Activated CD8-positive, alpha-beta memory T cell treated with anti-CD3 and anti-CD28 coated beads for 24 hours (primary cell): ENCODE measurements around the gene PIMREG.

ENCODE experiments used
- DNase-seq: peaks from one replicate; pipeline ENCODE4 v3.0.0-alpha.2; 2020

Gene PIMREG

DNA sequence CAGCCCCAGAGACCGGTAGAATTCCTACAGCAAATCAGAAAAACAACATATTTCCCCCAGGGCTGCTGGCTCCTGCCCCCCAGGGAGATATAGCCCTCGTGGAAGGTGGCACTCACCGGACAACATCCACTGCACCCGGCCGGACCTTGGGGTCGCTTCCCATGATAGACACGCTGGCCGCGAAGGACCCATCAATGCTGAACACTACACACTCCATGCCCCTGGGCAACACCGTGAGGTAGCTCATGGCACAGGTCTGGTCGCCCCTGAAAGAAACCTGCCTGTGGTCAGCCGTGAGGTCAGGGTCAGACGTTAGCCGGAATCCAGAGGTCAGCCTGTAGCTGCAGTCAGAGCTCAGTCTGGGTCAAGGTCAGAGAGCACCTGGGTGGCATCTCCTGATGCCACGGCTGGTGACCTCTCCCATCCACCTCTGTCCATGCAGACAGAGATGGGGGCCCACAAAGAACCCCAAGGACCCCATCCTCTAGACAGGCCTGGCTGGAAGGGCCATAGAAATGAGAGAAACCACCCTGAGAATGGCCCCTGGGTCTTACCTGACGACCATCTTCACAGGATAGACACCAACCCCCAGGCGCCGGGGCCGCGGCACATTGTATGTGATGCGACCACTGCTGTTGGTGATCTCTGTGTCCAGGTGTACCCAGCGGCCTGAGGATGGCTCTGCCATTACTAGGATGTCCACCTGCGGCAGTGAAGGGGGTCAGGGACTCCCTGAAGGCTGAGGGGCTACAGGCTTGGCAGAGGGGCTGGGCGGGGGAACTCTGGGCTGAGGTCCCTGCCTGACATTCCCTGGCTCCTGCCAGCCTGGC lies 19.6 kb downstream of the PIMREG start:
- DNase-seq: no peak

DNA sequence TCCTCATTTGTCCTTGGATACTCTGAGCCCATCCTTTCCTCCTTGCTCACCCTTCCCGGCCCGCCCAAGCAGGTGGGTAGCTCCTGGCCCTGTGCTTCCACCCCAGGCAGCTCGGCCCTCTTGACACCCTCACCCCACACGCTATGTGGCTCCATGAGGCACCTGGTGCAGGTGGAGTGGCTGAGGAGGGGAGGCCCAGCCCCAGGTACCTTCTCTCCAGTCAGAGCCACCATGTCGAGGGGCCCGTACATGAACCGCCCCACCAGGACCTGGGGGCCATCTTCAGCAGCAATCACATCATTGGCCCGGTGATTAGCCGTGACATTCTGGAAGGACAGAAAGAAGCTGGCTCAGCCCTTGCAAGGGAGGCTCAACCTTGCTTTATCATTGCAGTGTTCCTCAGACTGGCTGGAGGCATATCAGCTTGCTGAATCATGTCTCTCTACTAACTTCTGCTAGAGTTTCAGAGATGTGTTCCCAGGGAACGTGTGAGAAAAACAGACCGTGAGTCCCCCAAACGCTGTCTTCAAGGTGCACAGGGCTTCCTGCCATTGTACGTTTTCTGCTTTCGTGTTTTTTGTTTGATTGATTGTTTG lies 20.3 kb downstream of the PIMREG start:
- DNase-seq: no peak

DNA sequence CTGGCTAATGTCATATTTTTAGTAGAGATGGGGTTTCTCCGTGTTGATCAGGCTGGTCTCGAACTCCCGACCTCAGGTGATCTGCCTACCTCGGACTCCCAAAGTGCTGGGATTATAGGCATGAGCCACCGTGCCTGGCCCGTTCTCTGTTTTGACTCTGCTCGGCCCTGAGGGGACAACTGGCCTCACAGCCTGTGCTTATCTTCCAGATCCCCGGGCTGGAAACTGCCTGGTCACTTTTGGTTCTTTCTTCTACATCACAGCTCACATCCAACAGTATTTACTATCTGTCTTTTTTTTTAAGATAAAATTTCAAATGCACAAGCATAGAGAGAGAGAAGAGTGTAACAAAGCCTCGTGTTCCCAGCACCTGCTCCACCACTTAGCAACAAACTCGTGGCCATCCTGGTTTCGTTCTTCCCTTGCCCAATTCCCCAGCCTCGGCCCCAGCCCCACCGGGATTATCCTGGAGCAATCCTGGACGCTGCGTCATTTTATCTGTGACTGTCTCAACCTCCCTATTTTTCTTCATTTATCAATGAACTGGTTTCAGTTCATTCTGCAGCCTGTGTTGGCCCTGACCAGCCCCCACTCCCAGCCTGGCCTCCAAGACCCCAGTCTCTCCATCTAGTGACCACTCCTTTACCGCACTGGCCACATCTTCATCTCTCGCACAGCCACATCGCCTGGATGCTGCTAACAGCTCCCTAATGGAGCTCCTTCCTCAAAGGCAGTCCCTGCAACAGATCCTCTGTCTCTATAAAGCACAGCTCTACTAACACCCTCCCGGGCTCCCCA lies 21.1 kb downstream of the PIMREG start:
- DNase-seq: no peak

DNA sequence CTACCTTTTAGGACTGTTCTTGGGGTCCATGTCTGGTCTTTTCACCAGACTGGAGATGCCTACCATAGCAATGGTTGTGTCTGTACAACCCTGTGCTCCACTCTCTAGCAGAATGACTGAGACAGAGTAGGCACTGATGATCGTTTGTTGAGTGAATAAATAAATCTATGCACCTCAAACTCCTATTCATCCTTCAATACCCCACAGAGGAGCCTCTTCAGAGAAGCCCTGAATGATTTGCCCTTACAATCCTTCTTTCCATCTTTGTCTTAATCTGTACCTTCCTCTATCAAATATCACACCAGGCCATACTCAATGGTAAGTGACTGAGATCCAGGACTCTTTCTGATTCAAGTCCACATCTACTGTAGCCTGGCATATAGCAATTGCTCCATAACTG lies 23.3 kb downstream of the PIMREG start:
- DNase-seq: no peak

DNA sequence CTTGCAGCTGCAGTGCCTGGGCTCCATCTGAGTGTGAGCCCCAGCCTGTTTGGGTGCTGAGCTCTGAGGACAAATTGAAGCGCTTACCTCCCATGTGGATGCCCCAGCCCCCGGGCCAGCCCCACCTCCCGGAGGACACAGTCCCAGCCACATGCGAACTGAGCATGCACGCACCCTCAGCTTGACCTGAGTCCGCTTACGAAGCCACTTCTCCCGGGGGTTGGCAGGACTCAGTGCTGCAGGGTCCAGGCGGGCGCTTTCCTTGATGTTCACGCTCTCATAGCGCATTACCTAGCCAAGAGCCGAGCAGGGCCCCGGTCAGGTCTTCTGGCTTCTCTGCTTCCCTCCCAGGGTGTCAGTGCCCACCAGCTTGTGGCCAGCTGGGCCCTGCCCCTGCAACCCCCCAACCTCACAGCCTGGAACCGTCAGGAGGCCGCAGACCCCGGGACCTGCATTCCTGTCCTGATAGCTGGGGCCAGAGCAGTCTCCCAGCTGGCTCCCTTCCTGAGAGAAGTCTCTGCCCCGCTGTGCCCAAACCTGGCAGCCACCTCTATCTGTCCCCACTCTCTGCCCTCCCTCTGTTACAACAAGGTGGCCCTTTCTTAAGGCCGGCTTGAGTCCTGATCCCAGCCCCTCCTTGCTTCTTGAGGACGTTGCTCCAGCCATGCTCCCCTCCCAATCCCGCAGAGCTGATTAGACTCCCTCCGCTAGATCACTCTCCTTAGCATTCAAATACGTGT lies 24.0 kb downstream of the PIMREG start:
- no peak for DNase-seq

DNA sequence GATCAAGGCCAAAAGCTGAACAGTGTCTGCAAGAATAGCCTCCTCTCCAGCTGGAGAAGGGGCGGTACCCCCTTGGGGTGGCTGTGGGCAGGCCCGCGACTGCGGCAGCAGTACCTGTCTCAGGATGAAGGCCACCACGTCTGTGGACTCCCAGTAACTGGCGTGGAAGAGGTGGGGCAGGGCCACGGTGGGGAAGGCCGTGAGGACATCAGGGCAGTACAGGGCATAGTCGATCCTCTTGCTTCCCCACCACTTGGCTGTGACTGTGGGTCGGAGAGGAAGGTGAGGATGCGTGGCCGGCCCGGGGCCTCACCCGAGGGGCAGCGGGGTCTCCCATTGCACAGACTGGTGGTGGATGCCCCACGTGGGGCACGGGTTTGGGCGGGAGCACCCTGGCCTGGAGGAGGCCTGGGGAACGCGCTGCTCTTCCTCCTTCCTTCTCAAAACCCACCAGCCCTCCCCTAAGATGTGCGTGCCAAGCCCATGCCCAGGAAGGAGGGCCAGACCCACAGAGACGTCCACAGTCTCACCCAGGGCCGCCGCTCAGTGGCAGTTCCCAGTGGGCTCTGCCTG lies 26.0 kb downstream of the PIMREG start:
- no peak for DNase-seq

DNA sequence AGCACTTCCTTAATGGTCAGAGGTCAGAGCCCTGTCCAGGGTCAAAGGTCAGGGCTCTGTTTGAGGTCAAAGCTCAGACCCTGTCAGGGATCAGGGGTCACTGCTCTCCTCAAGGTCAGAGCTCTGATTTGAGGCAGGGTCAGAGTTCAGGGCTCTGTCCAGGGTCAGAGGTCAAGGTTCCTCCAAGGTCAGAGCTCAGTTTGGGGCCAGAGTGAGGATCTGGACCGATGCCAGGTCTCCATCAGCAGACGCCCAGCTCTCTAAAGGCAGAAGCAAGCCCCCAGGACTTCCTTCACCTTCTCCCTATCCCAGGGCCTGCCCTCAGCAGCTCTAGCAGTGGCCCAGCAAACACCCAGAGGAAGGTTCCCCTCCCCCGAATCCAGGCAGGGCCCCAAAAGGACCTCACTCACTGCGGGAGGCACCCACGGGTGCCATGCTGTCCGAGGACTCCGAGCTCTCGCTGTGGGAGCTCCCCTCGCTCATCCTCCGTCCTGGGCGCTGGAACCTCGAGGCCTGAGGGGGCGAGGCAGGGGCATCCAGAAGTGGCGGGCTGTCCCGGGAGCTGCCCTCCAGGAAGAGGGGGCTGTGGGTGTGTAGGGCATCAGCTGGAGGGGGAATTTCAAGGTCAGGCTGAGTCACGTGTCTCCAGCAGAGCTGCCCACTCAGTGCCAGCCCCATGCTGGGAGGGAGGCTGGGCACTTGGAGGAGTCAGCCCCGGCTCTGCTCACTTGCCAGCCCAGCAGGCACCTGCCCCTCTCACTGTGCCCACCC lies 26.7 kb downstream of the PIMREG start:
- no peak for DNase-seq

DNA sequence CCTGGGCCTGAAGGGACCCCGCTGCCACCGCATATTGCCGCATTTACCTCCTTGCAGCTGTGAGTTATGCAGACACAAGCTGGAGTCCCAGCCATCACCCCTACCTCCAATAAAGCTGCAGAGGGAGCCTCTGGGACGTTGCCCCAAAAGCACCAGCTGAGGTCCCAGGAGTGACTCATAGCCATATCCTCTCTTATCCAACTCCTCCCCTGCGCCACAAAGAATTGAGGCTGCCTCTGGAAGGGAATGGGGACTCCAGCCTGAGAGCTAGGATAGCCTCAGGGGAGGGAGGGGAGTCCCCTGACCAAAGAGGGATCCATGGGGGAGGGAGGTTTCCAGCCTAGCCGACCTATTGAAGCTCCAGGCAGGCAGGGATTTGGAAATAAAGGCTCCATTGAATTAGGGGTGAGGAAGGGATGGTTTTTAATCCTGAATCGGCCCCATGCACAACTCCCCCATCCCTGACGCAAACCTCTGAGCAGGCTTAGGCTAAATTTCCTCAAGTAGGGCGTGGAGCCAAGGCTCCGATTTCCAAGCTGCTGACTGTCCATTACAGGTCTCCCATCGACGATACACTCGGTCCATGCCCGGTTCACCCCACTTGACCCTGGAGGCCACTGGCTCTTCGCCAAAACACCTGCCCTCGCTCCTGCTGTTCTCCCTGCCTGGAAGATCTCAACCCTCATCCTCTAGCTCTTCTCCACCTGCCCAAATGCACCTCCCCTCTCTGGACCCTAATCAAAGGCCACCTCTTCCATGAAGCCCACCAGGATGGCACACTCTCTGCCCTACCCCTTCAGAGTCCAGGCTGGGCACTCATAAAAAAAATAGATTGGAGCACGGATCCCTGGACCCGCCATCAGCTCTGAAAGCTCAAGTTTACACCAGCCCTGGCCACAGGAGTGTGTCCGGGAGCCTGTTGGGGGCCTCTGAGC lies 27.5 kb downstream of the PIMREG start:
- DNase-seq: no peak

DNA sequence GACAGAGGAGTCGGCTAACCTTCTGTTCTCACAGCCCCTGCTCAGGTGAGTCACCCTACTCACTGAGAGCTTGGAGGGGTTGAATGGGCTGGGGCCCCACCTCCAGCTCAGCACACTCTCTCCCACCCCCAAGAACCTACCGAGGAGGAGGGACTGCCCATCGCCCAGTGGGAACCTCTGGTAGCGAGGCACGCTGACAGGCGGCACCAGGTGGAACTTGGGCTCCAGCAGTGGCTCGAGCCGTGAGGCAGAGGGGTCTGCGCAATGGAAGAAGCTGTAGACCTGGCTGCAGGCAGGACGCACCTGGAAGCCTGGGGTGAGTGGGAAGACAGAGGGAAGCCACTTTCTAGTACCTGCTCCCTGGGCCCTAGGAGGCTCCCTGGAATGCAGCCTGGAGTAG lies 28.3 kb downstream of the PIMREG start:
- DNase-seq: no peak

DNA sequence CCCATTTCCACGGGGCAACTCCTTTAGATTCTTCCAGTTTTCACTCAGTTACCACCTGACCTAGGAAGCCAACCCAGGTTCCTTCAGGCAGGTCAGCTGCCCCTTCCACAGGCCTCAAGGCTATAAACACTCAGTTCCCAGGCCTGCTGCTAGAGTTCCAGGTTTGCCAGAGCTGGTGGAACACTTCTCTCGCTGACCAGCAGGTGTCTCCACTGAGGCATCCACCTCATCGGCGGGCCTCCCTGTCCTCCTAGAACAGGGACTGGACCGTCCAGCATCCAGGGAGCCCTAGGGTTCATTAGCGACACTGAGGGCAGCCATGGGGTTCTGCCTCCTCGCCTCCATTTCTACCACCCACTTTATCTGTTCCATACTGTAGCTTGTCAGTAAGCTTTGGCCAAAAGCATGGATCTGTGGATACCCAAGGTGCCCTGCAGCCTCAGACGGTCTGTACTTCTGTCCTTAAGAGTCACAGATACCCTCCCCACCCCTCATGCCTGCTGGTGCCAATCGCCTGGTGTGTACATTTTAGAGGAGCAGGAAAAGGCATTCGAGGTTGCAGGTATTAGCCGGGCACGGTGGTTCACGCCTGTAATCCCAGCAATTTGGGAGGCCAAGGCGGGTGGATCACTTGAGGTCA lies 29.0 kb downstream of the PIMREG start:
- peak; percentile 87 for DNase-seq

DNA sequence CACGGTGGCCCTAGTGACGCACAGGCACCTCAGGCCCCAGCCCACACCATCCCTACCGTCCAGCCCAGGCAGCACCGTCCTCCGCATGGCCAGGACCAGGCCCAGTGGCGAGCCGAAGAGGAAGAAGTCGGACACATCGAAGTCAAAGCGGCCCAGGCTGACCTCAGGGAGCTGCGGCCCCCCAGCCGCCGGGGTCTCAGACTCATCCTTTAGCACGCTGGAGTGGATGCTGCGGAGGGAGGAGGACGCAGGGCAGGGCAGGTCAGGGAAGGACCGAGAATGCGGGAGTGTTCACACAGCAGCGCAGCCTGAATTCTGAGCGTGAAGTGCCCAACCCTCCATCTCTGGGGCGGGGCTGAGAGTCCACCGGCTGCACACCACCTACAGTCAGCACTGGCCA lies 30.1 kb downstream of the PIMREG start:
- no peak for DNase-seq

DNA sequence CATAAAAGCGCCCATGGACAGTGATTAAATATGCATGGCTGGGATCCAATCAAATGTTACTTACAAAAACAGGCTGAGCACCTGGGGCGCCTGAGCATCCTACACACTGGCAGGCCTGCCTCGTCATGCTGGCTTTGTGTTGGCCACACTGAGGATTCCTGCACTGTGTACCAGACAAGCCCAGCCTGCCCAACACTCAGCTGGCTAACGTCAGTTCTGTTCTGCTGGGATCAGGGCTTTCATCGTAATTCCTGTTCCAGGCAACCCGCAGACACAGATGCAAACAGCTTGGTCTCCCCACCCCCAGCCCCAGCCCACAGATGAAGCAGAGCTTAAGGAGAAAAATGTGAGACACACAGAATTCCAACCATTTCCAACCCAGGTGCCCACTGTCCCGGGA lies 30.7 kb downstream of the PIMREG start:
- DNase-seq: no peak

DNA sequence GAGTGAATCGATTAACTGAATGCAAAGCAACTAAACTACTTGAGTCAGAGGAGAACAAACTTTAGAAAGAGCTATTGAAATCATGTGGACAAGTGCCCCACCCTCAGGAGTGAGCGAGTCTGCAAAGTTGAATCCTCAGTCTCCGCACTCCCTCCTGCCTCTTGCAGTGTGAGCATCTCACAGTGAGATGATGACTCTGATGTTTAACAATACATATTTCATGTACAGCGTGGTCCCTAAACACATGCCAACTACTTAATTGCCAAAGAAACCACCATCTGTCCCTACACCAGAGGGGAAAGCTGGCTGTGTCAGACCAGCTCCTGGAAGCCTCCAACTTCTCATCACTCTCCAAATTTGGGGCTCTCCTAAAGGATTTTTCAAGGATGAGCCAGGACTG lies 31.2 kb downstream of the PIMREG start:
- DNase-seq: no peak

DNA sequence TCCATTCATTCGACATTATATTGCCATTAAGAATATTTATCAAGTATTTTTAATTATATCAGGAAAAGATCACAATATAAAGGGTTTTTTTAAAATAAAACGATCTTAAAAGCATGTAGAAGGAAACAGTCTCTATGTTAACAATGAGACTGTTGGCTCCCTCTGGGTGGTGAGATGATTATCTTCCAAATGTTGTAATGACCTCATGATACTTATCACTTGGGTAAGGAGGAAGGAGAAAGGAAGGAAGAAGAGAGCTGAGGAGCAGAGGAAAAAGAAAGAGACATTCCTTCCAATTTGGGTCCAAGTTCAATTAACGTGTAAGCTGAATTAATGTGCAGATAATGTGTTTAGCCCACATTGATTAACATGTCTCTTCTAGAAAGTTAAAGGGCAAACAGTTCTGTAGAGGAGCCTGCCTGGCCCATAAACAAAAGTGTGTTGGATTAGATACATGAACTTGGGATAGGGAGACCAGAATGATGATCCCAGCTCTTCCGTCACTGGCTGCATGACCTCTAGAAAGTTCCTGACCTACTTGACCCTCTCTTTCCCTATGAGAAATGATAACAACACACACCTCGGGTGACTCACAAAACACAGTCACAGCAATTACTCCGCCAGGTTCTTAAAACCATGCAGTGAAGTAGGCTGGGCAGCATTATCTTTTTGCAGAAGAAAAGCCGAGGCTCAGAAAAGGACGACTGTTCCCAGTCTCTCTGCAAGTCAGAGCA lies 32.0 kb downstream of the PIMREG start:
- DNase-seq: no peak

DNA sequence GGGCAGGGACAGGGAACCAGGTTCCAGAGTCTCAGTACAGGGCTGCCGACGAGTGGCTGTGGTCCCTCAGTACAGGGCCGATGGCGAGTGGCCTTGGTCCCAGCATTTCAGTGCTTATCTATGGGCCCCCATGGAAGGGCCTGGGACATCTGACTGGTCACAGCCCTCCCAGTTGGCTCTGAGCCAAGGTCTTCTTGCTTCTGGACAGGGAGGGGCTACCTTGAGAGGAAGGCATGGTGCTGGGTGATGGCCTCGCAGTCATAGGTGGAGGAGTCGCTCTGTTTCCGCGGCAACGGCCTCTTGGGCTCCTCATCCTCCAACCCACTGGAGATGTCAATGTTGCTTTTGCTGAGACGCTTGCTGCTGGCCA lies 32.5 kb downstream of the PIMREG start:
- no peak for DNase-seq

DNA sequence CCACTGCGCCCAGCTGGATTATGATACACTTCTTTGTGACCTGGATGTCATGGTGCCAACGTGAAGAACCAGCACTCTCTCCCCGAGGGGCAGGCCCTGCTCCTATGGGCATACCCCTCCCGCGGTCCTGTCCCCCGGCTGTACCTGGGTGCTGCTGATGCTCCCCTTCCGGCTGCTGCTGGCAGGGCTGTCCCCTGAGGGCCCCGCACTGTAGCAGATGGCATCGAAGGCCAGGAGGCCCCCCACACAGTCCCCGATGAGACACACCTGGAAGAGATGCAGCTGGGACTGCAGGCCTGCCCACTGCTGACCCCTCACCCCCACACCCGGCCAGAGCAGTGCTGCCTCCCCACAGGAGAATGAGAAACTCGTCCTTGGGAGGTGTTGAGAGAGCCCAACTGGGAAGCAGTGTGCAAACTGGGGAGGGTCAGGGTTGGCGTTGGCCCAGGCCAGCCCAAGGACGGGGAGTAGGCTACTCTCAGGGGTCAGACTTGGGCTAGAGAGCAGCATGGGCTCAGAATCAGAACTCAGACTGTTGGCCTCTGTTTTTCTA lies 33.7 kb downstream of the PIMREG start:
- no peak for DNase-seq

DNA sequence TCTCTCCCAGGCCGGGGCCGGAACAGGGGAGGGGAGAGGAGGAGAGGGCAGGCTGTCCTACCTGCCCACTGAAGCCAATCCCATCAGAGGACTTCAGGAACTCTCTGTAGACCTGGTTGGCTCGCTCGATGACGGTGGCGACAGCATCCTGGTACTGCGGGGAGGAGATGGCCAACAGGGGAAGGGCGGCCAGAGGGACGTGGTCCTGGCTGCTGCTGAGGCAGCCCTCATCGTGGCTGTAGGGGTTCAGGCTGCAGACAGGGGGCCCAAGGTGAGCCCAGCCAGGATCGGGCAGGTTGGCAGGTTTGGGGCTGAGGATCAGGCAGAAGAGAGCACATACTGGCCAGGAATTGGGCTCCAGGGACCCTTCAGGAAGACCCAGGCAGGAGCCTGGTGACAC lies 34.2 kb downstream of the PIMREG start:
- DNase-seq: no peak

DNA sequence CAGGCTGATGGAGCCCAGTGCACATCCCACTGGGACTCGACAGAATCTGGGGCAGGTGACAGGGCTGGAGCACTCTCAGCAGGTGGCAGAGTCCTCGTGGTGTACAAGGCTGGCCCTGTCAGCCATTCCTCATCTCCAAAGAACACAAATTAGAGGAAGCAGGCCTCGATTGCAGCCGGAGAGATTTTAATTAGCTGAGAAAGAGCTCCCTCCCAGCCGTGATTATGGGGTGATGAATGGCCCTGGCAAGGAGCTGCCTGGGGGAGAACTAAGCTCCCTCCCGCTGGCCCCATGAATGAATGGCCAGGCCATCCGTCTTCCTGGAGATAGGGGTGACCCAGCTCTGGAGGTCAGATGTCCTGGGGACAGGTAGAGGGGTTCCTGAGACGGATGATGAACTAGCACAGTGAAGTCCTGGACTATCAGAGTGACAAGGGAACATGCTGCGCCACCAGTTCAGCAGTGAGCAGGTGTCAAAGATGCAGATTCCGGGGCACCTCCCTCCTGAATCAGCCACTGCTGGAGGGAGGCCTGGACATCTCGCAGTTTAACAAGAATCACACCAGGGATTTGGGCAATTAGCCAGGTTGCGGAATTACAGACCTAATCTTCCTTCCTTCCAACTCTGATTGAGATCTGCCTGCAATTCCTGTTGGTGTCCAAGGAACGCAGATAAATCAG lies 35.5 kb downstream of the PIMREG start:
- no peak for DNase-seq

DNA sequence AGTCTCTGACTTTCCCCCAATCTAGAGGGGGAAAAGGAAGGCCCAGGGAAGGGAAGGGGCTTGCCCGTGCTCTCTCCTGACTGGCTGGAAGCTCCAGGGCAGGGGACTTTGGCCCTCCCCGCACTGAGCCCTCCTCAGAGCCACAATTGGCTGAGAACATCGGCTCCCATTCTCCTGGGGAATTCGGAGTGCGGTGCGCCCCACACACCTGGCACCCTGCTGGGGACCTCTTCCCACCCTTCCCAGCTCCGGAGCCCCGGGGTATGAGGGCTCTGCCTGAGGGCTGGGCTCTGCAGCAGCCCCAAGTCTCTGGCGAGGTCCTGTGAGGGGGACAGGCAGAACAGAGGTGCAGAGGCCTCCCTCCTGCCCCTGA lies 36.0 kb downstream of the PIMREG start:
- no peak for DNase-seq
